ENCODE data around the gene A3GALT2.

A3GALT2 gene

DNA sequence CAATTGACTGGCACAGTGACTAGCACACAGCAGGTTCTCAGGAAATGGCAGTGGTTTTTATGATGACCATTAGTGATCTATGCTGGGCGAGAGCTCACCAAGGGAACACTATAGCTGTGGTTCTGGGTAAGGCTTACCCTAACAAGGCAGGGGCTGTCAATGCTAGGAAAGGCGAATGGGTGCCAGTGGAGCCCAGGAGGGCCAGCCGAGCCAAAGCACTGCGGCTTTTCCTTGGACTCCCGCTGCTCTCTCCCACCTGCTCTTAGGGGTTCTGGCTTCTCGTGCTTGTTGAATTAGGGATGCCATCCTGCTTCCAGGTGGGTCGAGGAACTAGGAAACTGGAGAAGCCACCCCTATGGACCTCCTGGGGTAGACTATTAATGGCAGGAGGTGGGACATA is 10.0 kb upstream of the A3GALT2 start:
- DNase-seq = no peak

DNA sequence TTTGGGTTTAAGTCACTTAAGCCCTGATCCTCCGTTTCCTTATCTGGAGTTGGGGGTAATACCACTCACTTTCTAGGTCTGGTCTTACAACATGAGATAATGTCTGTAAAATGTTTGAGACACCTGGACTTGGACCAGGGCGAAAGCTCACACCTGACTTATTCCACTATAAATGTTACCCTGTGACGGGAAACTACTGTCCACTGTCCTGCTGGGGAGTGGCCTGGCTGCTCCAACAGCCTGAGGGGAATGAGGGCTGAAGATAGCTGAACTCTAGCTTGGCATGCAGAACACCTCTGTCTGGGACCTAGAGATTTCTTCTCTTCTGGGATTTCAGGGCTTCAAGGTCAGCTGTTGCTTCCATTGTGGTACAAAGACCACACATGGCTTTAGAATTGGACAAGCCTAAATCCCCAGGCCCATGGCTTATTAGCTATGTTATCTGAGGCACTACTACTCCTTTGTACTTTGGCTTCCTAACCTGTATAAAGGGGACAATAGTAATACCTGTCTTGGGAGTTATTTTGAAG is 9.5 kb upstream of the A3GALT2 start:
- DNase-seq = no peak

DNA sequence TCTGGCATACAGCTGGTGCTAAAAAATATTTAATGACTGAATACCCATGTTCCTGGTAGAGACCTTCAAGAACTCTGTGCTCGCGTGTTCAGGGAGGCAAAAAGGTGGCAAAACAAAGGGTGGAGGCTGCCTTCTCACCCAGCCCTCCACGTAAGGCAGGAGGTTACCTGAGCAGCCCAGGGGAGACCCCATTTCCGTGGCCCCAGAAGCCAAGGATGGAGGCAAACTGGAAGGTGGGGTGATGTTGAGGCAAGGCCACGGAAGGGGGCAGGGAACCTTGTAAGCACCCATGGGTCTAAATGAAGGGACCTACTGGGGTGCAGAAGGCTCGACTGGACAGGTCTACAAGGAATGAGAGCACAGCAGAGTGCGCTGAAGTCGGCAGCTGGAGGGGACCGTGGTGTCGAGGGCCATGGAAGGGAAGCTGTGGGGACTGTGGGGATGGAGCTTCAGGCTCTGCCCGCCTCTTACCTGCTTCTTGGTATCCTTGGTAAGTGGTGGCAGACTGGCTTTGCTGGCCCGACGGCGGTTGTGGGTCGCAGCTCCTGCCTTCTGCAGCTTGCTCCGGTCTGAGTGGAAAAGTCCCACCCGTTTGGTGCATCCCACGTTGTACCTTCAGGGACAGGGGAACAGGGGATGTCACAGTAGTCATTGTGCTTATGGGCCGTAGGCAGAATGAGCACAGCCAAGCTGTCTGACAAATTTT is 8.9 kb upstream of the A3GALT2 start:
- DNase-seq = no peak

- DNase-seq = no peak
Observed at GRCh38 chr1:33328817-33329216, 7.9 kb upstream of the A3GALT2 start.

GRCh38 chr1:33327587-33328325 is 6.9 kb upstream of the A3GALT2 start:
- no peak for DNase-seq

DNA sequence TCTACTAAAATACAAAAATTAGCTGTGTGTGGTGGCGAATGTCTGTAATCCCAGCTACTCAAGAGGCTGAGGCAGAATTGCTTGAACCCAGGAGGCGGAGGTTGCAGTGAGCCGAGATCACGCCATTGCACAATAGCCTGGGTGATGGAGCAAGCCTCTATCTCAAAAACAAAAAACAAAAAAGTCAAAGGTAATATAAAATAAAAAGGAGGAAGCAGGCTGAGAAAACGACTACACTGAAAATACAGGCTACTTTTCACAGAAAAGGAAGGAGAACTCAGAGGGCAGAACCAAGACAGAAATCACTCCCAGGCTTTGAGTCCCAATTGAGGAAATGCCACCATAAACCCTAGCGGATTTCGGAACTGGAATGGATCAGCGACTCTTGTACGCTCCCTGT is 5.9 kb upstream of the A3GALT2 start:
- no peak for DNase-seq

DNA sequence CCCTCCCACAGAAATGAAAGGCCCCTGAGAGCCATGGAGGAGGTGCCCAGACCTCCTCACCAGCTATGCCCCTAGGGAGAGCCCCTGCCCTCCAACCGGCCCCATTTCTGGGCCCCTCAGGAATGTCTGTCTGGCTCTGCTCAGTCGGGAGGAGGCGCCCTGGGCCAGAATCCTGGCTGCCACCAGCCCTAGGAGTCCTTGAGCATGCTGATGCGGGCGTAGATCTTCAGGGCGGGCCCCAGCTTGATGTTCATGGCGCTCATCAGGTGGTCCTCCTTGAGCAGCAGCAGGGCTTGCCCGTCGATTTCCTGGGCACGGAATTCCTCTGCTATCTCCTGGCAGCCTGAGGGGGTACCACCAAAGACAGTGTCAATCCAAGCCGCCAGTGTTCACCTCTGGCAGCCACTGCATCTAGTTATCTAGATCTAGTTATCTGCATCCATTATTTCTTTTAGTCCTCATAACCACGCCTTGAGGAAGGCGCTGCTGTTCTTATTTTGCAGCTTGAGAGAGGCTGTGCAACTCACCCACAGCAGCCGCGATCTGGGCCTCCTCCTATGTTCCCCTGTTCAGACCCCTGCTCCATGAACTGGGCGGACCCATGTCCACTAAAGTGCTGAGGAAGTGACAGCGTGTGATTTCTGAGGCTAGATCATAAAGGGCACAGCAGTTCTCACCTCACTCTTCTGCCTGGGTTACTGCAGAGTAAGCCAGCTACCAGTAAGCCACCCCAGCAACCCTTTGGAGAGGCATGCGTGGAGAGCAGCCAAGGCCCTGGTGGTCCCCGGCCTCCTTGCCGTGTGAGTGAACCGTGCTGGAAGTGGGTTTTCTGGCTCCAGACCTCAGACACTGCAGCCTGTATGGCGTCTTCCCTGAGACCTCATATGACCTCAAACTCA is 4.0 kb upstream of the A3GALT2 start:
- DNase-seq = no peak

GRCh38 chr1:33323663-33324477 is 3.0 kb upstream of the A3GALT2 start:
- no peak for DNase-seq

DNA sequence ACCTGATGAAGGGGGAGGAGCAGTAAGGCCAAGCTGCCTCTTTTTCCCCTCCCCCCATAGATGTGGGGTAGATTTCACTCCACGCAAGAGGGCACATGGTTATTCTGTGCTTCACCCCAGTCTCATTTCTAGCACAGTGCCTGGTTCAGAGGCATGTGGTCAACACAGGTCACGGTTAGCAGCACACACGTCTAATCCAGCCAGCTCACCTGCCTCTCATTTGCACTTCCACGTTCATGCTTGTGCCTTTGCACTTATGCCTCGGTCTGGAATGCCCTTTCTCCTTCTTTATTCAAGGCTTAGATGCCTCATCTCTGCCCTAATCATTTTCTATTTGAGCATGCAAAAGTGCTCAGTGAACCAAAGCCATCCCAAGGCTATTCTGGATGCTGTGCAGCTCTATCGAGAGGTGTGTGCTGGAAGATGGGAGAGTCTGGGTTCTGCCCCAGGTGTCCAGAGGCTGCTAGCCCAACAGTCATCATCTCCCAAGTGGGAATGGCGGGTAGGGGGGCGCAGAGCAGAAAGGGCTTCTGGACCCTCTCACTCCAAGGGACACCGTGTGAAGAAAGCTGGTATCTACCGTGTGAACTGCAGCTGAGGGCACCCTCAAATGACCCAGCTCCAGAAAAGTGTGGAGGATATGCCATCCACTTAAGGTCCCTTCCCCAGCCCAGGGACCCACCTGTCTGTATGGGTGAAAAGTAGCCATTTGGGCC is 2.1 kb upstream of the A3GALT2 start:
- no peak for DNase-seq

DNA sequence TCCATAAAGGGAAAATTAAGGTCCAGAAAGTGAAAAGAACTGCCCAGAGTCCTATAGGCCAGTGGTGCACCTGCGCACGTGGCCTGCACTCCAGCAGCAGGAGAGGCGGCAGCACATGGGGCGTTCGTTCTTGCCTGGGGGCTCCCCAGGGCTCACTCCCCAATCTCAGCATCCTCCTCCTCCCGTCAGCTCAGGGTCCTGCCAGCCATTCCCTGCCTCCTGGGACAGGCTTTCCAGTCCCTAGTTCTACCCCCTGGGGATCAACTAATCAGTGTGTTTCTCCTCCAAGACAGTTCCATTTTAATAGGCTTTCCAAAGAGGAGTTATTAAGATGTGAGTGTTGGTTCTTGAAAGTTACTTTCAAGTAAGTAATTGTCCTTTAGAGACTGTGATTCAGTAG is 1.2 kb upstream of the A3GALT2 start:
- DNase-seq = no peak

DNA sequence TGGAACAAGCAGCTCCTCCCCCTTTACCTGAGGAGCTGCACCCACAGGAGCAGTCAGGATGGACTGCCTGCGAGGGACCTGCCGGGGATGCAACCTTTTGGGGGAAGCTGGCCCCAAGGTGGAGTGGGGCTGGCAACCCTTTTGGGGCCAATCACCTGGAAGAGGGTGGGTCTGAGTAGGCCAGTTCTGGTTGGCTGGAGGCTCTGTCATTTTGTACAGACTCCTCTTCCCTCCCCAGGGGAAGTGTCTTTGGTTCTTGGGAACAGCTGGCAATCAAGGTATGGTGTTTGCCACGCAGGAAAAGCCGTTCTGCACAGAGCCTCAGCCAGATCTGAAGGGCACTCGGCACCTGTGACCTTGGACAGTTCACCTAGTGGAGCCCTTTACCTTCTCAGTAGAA is 280 bp upstream of the A3GALT2 start:
- DNase-seq = no peak

- DNase-seq = no peak
Observed at GRCh38 chr1:33319949-33320618, 814 bp downstream of the A3GALT2 start.

DNA sequence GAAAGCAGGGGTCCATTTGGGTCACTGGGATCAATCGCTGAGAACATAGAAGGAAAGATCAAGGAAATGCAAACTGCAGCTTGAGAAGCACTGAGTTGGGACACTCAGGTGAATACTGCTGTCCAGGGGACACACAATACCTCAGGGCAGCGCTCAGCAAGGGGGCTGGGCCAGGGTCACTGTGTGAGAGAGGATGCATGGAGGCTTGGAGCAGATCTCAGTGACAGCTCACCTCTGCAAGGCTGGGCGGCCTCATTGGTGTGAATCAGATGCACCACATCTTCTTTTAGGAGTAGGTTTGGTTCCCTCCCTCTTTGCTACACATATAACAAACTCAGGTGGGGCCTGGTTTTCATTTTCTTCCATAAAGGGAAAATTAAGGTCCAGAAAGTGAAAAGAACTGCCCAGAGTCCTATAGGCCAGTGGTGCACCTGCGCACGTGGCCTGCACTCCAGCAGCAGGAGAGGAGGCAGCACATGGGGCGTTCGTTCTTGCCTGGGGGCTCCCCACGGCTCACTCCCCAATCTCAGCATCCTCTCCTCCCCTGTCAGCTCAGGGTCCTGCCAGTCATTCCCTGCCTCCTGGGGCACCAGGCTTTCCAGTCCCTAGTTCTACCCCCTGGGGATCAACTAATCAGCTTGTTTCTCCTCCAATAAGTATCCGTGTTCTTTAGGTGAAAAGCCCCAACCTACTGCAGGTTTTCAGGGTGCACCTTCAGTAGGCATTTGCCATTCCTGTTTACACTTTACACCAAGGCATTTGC is 1.5 kb downstream of the A3GALT2 start:
- DNase-seq = no peak

DNA sequence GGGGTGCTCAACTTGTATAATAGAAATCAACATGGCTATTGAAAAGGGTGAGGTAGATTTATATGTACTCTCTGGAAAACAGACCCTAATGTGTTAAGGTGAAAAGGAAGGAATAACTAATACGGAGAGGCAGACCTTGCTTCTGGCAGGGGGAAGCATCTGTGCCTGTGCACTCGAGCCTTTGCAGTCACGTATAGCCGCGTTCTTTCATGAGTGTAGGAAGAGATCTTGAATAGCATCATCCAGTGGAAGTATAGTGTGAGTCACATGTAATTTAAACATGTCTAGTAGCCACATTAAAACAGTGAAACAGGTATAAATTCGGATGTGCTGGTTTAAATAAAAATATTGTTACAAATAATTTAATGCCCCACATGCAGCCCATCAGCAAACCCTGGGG is 3.0 kb downstream of the A3GALT2 start:
- DNase-seq = no peak

- no peak for DNase-seq
Observed at GRCh38 chr1:33317354-33317753, 3.5 kb downstream of the A3GALT2 start.

GRCh38 chr1:33316601-33317000 is 4.3 kb downstream of the A3GALT2 start:
- no peak for DNase-seq

- no peak for DNase-seq
Observed at GRCh38 chr1:33314416-33314815, 6.5 kb downstream of the A3GALT2 start.

- DNase-seq = no peak
Observed at GRCh38 chr1:33312413-33312749, 8.5 kb downstream of the A3GALT2 start.

GRCh38 chr1:33311706-33312412 is 9.0 kb downstream of the A3GALT2 start:
- DNase-seq = no peak

DNA sequence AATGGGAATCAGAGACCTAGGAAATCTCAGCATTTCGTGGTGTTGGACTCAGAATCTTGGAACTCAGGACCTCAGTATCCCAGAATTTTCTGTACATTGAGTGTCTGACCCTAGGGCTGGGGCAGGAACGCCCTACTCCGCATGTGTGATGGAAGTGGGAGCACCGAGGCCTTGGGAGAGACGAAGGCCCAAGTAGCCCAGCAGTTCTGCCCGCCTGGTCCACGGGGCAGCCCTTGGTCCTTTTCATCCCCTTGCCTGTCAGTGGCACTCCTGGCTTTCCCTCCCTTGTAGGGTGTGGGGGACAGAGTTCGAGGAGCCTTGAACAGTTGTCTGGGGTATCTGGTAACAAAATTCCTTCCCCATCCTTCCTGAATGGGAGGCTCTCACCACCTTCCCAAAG is 10.2 kb downstream of the A3GALT2 start:
- no peak for DNase-seq
